ENCODE measurements around the gene DYNC1I1.

- TF ChIP-seq GATA2 (CRISPR knock-in tag; IDR thresholded peaks at IDR 0.05) (no peak), CTCF (IDR thresholded peaks at IDR 0.05) (no peak), POLR2AphosphoS5 (IDR thresholded peaks at IDR 0.05; ENCODE audit: low read depth, low read length) (no peak), ZBTB33 (IDR thresholded peaks at IDR 0.05; ENCODE audit: borderline replicate concordance, low read depth) (no peak), TAF1 (IDR thresholded peaks at IDR 0.05; ENCODE audit: borderline replicate concordance, low read depth, low read length) (no peak), FOXJ3 (CRISPR knock-in tag; IDR thresholded peaks at IDR 0.05) (no peak), EZH2phosphoT487 (IDR thresholded peaks at IDR 0.05; ENCODE audit: borderline replicate concordance, low read depth) (no peak), NFIC (IDR thresholded peaks at IDR 0.05; ENCODE audit: borderline replicate concordance) (no peak), NRF1 (IDR thresholded peaks at IDR 0.05; ENCODE audit: low read depth, low read length) (no peak)
Observed at GRCh38 chr7:96100737-96101136, 328.4 kb downstream of the DYNC1I1 start.
